IgD-negative memory B cell (primary cell): Measurements from ENCODE around the gene PRAMEF13. TPM values are rescaled to one million over a fixed set of nuclear protein-coding genes. Genes with fewer than 3 reads are reported as not detected.
"Not testable (repeated sequence)": the region's sequence is repeated elsewhere in the genome, so short reads cannot be mapped to it uniquely, and the experiment has no call there.

ENCODE experiments used
- H3K27ac Mint-ChIP-seq, 3 donors: one replicate each; pipeline ENCODE4 v1.8.0; 2020 to 2022; ENCODE audit warnings: mild to moderate bottlenecking in 3 of 3, mixed read lengths in 3 of 3, moderate library complexity in 1 of 3
- H3K27me3 Mint-ChIP-seq: one replicate; pipeline ENCODE4 v1.8.0; 2021; ENCODE audit warnings: mixed read lengths
- H3K36me3 Mint-ChIP-seq: one replicate; pipeline ENCODE4 v1.8.0; 2020; ENCODE audit warnings: mild to moderate bottlenecking, mixed read lengths
- H3K4me1 Mint-ChIP-seq, 3 donors: one replicate each; pipeline ENCODE4 v1.8.0; 2020 to 2022; ENCODE audit warnings: mixed read lengths in 3 of 3, mild to moderate bottlenecking in 1 of 3
- H3K4me3 Mint-ChIP-seq, 4 donors: one replicate each; pipeline ENCODE4 v1.8.0; 2020 to 2022; ENCODE audit warnings: mild to moderate bottlenecking in 4 of 4, mixed read lengths in 4 of 4, moderate library complexity in 3 of 4
- H3K9me3 Mint-ChIP-seq, 3 donors: one replicate each; pipeline ENCODE4 v1.8.0; 2020 to 2021; ENCODE audit warnings: mixed read lengths in 3 of 3, mild to moderate bottlenecking in 1 of 3
- polyA plus RNA-seq: library from polyadenylated mRNA; unstranded; fragments of 300-500 nt; fragmentation: Illumina TruSeq; gene quantifications from one replicate; pipeline ENCODE4 v1.2.3, GENCODE V29; 2021

PRAMEF13 gene, protein sequence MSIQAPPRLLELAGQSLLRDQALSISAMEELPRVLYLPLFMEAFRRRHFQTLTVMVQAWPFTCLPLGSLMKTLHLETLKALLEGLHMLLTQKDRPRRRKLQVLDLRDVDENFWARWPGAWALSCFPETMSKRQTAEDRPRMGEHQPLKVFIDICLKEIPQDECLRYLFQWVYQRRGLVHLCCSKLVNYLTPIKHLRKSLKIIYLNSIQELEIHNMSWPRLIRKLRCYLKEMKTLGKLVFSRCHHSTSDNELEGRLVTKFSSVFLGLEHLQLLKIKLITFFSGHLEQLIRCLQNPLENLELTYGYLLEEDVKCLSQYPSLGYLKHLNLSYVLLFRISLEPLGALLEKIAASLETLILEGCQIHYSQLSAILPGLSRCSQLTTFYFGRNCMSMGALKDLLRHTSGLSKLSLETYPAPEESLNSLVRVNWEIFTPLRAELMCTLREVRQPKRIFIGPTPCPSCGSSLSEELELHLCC
- not detected for polyA plus RNA-seq

DNA sequence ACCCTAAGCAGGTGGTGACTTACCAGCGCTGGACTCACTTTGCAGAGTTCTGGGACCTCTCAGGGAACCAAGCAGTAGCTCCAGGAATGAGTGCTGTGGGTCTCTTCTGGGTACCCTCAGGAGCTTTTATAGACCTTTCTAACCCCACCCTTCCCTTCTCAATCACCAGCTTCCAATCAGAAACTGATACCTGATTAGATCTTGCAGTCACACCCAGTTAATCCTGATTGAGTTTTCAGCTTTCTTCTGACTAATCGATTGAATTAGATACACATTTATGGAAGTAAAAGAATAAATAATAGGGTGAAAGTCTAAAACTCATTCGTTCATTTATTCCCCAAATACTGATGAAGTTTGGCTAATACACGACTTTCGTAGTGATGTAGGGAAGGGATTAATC, at the start of gene PRAMEF13:
Gene PRAMEF13, minus strand, starts transcription at position 101 of the 400 bp plus-strand sequence. CDS start 1,820 bp downstream, outside the sequence.
- not testable (repeated sequence) for H3K4me3 Mint-ChIP-seq, H3K27ac Mint-ChIP-seq, H3K27me3 Mint-ChIP-seq, H3K4me1 Mint-ChIP-seq, H3K9me3 Mint-ChIP-seq, H3K36me3 Mint-ChIP-seq

DNA sequence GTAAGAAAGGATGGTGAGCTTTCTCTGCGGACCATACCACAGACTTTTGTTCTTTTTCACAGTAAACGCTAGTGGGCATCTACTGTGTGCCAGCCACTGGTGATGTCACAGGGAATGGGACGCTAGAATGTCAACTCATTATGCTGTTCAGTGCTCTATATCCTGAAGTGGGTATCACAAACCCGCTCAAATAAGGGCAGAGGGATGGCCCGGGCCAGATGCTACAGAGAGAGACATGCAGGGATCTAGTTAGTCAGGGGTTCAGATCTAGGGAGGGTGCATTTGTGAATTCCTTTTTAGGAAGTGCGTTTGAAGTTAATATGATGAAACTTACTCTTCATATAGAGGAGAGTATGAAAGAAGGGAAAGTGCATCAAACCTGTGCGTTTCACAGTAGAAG, 45.9 kb upstream of the PRAMEF13 start:
- H3K4me3 Mint-ChIP-seq, result peak overlapping the region in 1 of 4 donors; percentile 0
- H3K27ac Mint-ChIP-seq, H3K9me3 Mint-ChIP-seq, H3K27me3 Mint-ChIP-seq, H3K4me1 Mint-ChIP-seq, H3K36me3 Mint-ChIP-seq: not testable (repeated sequence)

DNA sequence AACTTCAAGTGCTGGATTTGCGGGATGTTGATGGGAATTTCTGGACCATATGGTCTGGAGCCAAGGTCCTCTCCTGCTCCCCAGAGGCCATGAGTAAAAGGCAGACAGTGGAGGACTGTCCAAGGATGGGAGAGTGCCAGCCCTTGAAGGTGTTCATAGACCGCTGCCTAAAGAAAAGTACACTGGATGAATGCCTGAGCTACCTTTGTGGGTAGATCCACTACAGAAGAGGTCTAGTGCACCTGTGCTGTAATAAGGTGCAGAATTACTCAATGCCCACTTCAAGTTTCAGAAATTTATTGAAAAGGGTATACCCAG, 45.3 kb upstream of the PRAMEF13 start:
- not testable (repeated sequence) for H3K4me3 Mint-ChIP-seq, H3K27ac Mint-ChIP-seq, H3K27me3 Mint-ChIP-seq, H3K4me1 Mint-ChIP-seq, H3K36me3 Mint-ChIP-seq, H3K9me3 Mint-ChIP-seq

DNA sequence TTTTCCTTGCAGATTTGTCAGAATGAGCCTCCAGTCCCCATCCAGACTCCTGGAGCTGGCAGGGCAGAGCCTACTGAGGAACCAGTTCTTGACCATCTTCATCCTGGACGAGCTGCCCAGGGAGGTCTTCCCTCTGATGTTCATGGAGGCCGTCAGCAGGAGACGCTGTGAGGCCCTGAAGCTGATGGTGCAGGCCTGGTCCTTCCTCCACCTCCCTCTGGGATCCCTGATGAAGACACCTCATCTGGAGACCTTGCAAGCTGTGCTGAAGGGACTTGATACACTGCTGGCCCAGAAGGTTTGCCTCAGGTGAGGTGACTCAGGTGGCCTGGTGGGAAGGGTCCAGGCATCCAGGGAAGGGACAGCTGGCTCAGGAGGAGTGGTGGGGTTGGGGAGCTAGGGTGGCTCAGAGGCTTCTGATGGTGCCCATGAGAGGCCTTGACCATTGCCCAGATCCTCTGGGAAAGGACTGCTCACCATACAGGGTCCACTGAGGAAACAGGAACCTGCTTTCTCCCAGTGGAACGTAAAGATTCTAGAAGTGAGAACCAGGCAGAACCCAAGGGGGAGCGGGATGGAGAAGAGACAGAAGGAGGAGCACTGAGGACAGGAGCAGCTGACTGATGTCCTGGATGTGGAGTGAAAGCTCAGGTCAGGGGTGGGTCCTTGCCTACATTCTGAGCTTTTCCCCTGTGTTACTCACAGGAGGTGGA, 44.8 kb upstream of the PRAMEF13 start:
- not testable (repeated sequence) for H3K4me1 Mint-ChIP-seq, H3K36me3 Mint-ChIP-seq, H3K27me3 Mint-ChIP-seq, H3K4me3 Mint-ChIP-seq, H3K9me3 Mint-ChIP-seq, H3K27ac Mint-ChIP-seq

DNA sequence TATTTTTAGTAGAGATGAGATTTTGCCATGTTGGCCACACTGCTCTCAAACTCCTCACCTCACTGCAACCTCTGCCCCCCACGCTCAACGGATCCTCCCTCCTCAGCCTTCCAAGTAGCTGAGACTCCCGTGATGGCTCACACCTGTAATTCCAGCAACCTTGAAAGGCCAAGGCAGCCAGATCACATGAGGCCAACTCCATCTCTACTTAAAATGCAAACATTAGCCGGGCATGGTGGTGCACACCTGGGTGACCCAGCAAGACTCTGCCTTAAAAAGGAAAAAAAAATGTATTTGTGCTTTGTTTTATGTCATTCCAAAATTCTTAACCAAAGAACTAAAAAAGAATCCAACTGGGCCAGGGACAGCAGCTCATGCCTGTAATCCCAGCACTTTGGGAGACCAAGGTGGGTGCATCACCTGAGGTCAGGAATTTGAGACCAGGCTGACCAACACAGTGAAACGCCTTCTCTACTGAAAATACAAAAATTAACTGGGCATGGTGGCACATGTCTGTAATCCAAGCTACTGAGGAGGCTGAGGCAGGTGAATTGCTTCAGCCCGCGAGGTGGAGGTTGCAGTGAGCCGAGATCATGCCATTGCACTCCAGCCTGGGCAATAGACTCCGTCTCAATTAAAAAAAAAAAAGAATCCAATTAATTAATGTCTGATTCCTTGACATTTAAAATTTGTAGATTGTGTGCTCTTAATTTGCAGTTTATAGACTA, 42.5 kb upstream of the PRAMEF13 start:
- H3K27ac Mint-ChIP-seq, H3K36me3 Mint-ChIP-seq, H3K27me3 Mint-ChIP-seq, H3K9me3 Mint-ChIP-seq, H3K4me3 Mint-ChIP-seq, H3K4me1 Mint-ChIP-seq: not testable (repeated sequence)

DNA sequence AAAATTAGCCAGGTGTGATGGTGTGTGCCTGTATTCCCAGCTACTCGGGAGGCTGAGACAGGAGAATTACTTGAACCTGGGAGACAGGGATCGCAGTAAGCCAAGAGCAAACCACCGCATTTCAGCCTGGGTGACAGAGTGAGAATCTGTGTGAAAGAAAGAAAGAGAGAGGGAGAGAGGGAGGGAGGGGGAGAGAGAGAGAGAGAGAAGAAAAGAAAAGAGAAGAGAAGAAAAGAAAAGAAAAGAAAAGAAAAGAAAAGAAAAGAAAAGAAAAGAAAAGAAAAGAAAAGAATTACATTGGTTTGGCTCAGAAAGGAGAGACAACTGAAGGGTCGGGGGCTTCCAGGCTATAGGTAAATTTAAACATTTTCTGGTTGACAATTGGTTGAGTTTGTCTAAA, 38.4 kb upstream of the PRAMEF13 start:
- H3K36me3 Mint-ChIP-seq, H3K4me1 Mint-ChIP-seq, H3K9me3 Mint-ChIP-seq, H3K27ac Mint-ChIP-seq, H3K27me3 Mint-ChIP-seq: not testable (repeated sequence)
- peak overlapping the region in 1 of 4 donors; percentile 39 for H3K4me3 Mint-ChIP-seq

DNA sequence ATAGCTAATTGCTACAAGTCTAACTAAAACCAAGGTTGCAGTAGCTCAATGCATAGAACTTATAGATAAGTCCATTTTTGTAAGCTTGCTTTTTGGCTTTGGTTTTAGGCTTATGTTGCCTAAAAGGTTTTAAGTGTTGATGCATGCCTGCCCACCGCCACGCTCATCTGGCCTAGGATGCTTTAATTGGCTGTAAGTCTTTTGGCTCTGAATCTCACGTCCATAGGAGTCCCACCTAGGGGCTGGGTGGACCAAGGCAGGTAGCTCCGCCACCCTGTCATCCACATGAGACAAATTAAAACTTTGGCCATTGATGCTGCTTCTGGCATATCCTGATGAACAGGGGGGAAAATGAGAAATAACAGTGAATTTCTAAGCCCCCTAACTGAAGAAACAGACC, 36.4 kb upstream of the PRAMEF13 start:
- not testable (repeated sequence) for H3K27ac Mint-ChIP-seq, H3K36me3 Mint-ChIP-seq, H3K4me3 Mint-ChIP-seq, H3K4me1 Mint-ChIP-seq, H3K9me3 Mint-ChIP-seq, H3K27me3 Mint-ChIP-seq

DNA sequence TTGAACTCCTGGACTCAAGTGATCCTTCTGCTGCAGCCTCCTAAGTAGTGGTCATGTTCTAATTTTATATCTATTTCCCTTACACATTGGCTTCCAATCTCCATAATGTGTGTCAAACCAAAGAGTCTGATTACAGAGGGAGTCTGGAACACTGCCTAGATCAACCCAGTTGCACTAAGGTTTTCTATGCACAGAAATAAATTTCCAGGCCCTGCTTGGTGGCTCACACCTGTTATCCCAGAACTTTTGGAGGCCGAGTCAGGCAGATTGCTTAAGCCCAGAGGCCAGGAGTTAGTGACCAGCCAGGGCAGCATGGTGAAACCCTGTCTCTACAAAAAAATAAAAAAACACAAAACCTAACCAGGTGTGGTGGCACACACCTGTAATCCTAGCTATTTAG, 32.8 kb upstream of the PRAMEF13 start:
- not testable (repeated sequence) for H3K36me3 Mint-ChIP-seq, H3K27me3 Mint-ChIP-seq, H3K27ac Mint-ChIP-seq, H3K9me3 Mint-ChIP-seq, H3K4me1 Mint-ChIP-seq
- H3K4me3 Mint-ChIP-seq, result peak overlapping the region in 1 of 4 donors; percentile 0

DNA sequence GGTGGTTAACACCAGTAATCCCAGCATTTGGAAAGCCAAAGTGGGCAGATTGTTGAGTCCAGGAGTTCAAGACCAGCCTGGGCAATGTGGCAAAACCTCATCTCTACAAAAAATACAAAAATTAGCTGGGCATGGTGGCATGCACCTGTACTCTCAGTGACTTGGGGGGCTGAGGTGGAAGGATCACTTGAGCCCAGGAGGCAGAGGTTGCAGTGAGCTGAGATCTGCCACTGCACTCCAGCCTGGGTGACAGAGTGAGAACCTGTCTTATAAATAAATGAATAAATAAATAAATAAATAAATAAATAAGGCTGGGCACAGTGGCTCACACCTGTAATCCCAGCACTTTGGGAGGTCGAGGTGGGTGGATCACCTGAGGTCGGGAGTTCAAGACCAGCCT, 30.8 kb upstream of the PRAMEF13 start:
- peak overlapping the region in 1 of 3 donors; percentile 26 for H3K27ac Mint-ChIP-seq
- not testable (repeated sequence) for H3K27me3 Mint-ChIP-seq, H3K9me3 Mint-ChIP-seq, H3K4me1 Mint-ChIP-seq, H3K36me3 Mint-ChIP-seq, H3K4me3 Mint-ChIP-seq

DNA sequence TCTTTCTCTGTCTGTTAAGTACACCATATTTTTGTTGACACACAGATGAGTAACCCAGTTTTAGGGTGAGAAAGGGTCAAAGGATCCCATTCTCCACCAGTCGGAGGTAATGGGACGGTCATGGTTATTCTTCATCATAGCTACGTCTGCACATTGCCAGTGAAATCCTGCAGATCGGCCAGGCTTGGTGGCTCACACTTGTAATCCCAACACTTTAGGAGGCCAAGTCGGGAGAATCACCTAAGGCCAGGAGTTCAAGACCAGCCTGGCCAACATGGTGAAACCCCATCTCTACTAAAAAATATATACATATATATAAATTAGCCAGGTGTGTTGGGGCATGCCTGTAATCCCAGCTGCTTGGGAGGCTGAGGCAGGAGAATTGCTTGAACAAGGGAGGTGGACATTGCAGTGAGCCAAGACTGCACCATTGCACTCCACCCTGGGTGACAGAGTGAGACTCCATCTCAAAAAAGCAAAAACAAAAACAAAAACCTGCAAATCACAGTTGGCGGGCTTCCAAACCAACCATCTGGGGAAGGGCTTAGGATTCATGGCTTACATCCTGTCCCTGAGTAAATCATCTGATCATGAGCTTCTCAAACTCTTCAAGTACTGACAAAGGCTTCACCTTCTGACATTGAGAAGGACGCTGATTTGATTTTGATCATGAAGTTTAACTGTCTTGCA, 30.0 kb upstream of the PRAMEF13 start:
- not testable (repeated sequence) for H3K36me3 Mint-ChIP-seq, H3K27me3 Mint-ChIP-seq, H3K4me3 Mint-ChIP-seq, H3K27ac Mint-ChIP-seq, H3K9me3 Mint-ChIP-seq, H3K4me1 Mint-ChIP-seq

DNA sequence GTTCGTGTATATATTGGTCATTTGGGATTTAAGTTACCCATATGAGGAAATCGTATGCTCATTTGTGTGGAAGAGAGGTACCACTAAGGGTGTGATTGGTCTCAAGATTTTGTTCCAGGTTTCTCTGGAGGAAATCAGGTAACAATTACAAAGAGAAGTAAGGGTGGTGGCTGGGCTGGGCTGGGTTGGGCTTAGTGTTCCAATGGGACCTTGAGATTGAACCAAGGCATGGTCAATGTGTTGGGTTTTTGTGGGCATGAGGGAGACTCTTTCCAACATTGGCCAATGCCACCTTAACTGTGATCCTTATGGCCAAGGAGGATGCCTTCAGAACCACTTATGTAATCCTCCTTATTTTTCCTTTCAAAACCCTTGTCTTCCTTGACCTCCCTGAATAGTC, 29.4 kb upstream of the PRAMEF13 start:
- H3K27ac Mint-ChIP-seq, H3K4me3 Mint-ChIP-seq, H3K4me1 Mint-ChIP-seq, H3K36me3 Mint-ChIP-seq, H3K27me3 Mint-ChIP-seq, H3K9me3 Mint-ChIP-seq: not testable (repeated sequence)

DNA sequence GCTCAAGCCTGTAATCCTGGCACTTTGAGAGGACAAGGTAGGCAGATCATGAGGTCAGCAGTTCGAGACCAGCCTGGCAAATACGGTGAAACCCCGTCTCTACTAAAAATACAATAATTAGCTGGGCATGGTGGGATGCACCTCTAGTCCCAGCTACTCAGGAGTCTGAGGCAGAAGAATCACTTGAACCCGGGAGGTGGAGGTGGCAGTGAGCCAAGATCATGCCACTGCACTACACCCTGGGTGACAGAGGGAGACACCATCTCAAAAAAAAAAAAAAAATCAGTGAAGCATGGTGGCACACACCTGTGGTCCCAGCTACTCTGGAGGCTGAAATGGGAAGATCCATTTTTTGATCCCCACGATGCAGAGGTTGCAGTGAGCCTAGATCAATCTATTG, 28.9 kb upstream of the PRAMEF13 start:
- H3K4me3 Mint-ChIP-seq, H3K4me1 Mint-ChIP-seq, H3K27me3 Mint-ChIP-seq, H3K36me3 Mint-ChIP-seq, H3K27ac Mint-ChIP-seq, H3K9me3 Mint-ChIP-seq: not testable (repeated sequence)

DNA sequence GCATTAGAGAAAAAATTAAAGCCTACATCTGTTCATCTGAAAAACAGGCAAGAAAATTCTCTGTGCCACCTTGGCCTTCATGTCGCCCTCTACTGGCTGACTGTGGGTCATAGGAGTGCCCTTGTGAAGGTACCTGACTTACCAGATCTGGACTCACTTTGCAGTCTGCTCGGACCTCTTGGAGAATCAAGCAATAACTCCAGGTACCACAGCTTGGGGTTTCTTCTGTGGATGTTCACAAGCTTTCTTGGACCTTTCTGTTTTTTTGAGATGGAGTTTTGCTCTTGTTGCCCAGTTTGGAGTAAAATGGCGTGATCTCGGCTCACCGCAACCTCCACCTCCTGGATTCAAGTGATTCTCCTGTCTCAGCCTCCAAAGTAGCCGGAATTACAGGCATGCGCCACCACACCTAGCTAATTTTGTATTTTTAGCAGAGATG, 27.2 kb upstream of the PRAMEF13 start:
- Mint-ChIP-seq H3K4me1 (no peaks in the 10 kb centered on the region), H3K36me3 (no peaks in the 10 kb centered on the region), H3K4me3 (no peak overlapping the region), H3K27ac (no peak overlapping the region), H3K9me3 (peaks cover 0 to 1% (median 0%) of the 10 kb centered on the region in 3 donors), H3K27me3 (peaks cover 4% of the 10 kb centered on the region)

DNA sequence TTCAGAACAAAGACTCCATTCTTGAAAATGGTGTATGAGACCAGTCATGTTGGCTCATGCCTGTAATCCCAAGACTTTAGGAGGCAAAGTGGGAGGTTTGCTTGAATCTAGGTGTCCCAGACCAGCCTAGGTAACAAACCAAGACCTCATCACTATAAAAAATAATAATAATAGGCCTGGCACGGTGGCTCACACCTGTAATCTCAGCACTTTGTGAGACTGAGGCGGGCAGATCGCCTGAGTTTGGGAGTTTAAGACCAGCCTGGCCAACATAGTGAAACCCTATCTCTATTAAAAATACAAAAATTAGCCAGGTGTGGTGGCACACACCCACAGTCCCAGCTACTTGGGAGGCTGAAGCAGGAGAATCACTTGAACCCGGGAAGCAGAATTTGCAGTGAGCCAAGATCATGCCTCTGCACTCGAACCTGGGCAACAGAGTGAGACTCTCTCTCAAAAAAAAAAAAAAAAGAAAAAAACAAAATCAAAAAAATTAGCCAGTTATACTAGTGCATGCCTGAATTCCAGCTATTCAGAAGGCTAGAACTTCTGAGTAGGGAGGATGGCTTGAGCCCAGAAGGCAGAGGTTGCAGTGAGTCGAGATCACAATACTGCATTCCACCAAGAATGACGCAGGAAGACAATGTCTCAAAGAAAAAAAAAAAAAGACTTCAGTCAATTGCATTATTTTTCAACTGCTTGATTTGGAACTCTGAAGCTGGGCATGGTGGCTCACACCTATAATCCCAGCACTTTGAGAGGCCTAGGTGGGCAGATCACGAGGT, 26.3 kb upstream of the PRAMEF13 start:
- not testable (repeated sequence) for H3K4me1 Mint-ChIP-seq, H3K27ac Mint-ChIP-seq, H3K9me3 Mint-ChIP-seq, H3K4me3 Mint-ChIP-seq, H3K36me3 Mint-ChIP-seq, H3K27me3 Mint-ChIP-seq
